ENCODE results near the gene FASTKD3. TPM values are rescaled to one million over a fixed set of nuclear protein-coding genes. Genes with fewer than 3 reads are reported as not detected.

FASTKD3 gene, protein sequence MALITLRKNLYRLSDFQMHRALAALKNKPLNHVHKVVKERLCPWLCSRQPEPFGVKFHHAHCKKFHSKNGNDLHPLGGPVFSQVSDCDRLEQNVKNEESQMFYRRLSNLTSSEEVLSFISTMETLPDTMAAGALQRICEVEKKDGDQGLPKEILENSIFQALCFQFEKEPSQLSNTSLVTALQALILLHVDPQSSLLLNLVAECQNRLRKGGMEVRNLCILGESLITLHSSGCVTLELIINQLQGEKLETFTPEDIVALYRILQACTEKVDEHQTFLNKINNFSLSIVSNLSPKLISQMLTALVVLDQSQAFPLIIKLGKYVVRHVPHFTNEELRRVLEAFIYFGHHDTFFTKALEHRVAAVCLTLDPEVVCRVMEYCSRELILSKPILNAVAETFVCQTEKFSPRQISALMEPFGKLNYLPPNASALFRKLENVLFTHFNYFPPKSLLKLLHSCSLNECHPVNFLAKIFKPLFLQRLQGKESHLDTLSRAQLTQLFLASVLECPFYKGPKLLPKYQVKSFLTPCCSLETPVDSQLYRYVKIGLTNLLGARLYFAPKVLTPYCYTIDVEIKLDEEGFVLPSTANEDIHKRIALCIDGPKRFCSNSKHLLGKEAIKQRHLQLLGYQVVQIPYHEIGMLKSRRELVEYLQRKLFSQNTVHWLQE
- 8.7 and 9.6 TPM in 2 replicates for total RNA-seq
- polyA plus RNA-seq, result 3.9 and 5.5 TPM in 2 replicates
- 6.8 and 7.7 TPM in 2 replicates for polyA plus RNA-seq (2011; cell fraction: cytosol; rRNA removed)
- polyA plus RNA-seq (2011; cell fraction: nucleus; rRNA removed), result 13.0 and 17.3 TPM in 2 replicates
- polyA plus RNA-seq (2012), result 7.8 and 10.9 TPM in 2 replicates
- 5.6 and 8.6 TPM in 2 replicates for polyA minus RNA-seq
- 15.7 TPM for polyA minus RNA-seq (2011; cell fraction: cytosol; rRNA and poly(A)+ RNA removed)
- 5.4 and 8.7 TPM in 2 replicates for polyA minus RNA-seq (2011; cell fraction: nucleus; rRNA and poly(A)+ RNA removed)
- Bru-seq, nascent RNA, result percentile 78 among the genes with signal in this experiment
- BruChase-seq, experiment 1, labeled RNA remaining after a 6-hour chase, result percentile 54 among the genes with signal in this experiment
- BruChase-seq, experiment 2, labeled RNA remaining after a 2-hour chase, result percentile 77 among the genes with signal in this experiment
- long read RNA-seq, transcript FASTKD3-201 (7 exons, 2,402 nt), result major isoform, 6 of 23 reads
- long read RNA-seq, transcript FASTKD3-202 (6 exons, 637 nt), result major isoform, 6 of 23 reads
- long read RNA-seq, partial matches to known transcripts, result 2 of 23 reads
- long read RNA-seq, other reads (novel, unspliced or antisense), result 8 of 23 reads

DNA sequence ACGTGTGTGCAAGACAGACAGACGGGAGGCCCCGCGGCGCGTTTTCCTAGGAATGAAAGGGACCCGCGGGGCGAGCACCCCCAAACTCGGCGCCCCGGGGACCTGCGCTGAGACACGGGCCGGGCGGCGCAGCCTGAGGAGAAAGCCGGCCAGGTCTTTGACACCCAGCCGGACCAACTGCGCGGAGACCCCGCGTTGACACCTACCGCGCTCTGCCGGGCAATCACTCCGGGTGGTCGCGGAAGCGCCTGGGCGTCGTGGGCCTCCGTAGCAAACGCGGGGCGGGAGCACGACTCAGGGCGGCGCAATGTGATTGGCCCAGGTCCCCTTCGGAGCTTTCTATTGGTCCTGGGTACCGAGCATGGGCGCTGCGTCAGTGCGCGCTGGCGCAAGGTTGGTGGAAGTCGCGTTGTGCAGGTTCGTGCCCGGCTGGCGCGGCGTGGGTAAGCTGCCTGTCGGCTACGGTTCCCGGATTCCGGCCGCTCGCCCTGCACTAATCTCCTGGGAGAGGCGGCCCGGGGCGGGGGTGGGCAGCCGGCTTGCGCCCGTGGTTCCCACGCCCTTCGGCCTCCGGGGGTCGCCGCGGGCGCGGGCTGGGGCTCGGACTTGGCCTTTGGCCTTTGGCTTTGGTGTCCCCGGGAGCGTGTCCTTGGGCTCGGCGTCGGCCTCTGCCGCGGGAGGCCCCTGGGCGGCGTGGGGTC, at the start of gene FASTKD3, which contains the start of gene MTRR:
TSS of gene FASTKD3 (minus strand) at position 259 of the 701 bp plus-strand sequence. CDS start 948 bp downstream, outside the sequence.
TSS of gene MTRR (plus strand) at position 376 of the 701 bp plus-strand sequence. CDS start 1,647 bp downstream, outside the sequence.
- Histone ChIP-seq H3K36me3 (ENCODE audit: control insufficient read depth in 2 of 2, extremely low read depth in 1 of 2, insufficient read depth in 2 of 2, low read length in 2 of 2) (no peaks in the 10 kb centered on the region), H3K79me2 (ENCODE audit: control insufficient read depth, insufficient read depth, low read length) (peaks cover 69% of the 10 kb centered on the region), H3K9me3 (replicated peaks; ENCODE audit: control insufficient read depth, insufficient read depth, low read length) (no peaks in the 10 kb centered on the region), H4K20me1 (replicated peaks; ENCODE audit: control insufficient read depth, extremely low read depth, insufficient read depth, low read length) (no peaks in the 10 kb centered on the region), H3K27me3 (ENCODE audit: control insufficient read depth in 2 of 2, insufficient read depth in 2 of 2, low read length in 2 of 2) (no peaks in the 10 kb centered on the region), H3K4me1 (ENCODE audit: control insufficient read depth, extremely low read depth, insufficient read depth, low read length) (peaks cover 18% of the 10 kb centered on the region), H3K27ac (ENCODE audit: insufficient read depth, low read depth, low read length) (peak within 1 kb of the TSS; percentile 44), H3K9ac (replicated peaks; ENCODE audit: extremely low read depth, insufficient read depth, low read length) (peak within 1 kb of the TSS; percentile 75), H3K4me3 (replicated peaks in 1 of 3; ENCODE audit: insufficient read depth in 1 of 3, low read depth in 1 of 3, low read length in 3 of 3) (peak within 1 kb of the TSS; percentile 83 to 100 (median 93)), H2AFZ (ENCODE audit: low read depth, low read length) (peak within 1 kb of the TSS; percentile 77), H3K4me2 (ENCODE audit: insufficient read depth, low read length) (peak within 1 kb of the TSS; percentile 96), H3K9me1 (replicated peaks; ENCODE audit: control insufficient read depth, extremely low read depth, insufficient read depth, low read length) (no peaks in the 10 kb centered on the region)
- FAIRE-seq (peak; percentile 84), DNase-seq (ENCODE audit: low read depth, low spot score) (peak; percentile 94)
- BruUV-seq (replicated peaks), result no TSS peak
- no peak for TF ChIP-seq FOS (IDR thresholded peaks at IDR 0.05; ENCODE audit: borderline replicate concordance, insufficient read depth, low read length)
- peak; percentile 78 for TF ChIP-seq POLR2AphosphoS5 (IDR thresholded peaks at IDR 0.05; ENCODE audit: insufficient read depth, low read depth, low read length)
- no peak for TF ChIP-seq JUN (IDR thresholded peaks at IDR 0.05; ENCODE audit: borderline replicate concordance, insufficient read depth, insufficient read length, low read depth)
- TF ChIP-seq, protein P1, sequence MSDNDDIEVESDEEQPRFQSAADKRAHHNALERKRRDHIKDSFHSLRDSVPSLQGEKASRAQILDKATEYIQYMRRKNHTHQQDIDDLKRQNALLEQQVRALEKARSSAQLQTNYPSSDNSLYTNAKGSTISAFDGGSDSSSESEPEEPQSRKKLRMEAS (IDR thresholded peaks at IDR 0.05; ENCODE audit: insufficient read depth, insufficient read length), result no peak
- peak; percentile 73 for TF ChIP-seq MYC (IDR thresholded peaks at IDR 0.05; ENCODE audit: low read depth, low read length)
- peak; percentile 87 for TF ChIP-seq POLR2A (IDR thresholded peaks at IDR 0.05; ENCODE audit: low read depth, low read length)
- no peak for TF ChIP-seq EZH2 (IDR thresholded peaks at IDR 0.05; ENCODE audit: borderline replicate concordance, low read depth, low read length, severe bottlenecking)
- no peak for TF ChIP-seq GATA2 (IDR thresholded peaks at IDR 0.05; ENCODE audit: insufficient read depth, insufficient read length, low read depth, low read length)
- no peak for TF ChIP-seq CTCF (IDR thresholded peaks at IDR 0.05; ENCODE audit: extremely low read depth in 1 of 2, insufficient read depth in 1 of 2, low read depth in 1 of 2, low read length in 2 of 2)
- dilution Hi-C loops (cut with MboI; ENCODE audit: extremely low pct_ligation_motif_present, low sequenced_read_pairs) (no loop called here), intact Hi-C loops (cut with micrococcal nuclease) (no loop called here)
- CTCF ChIA-PET, result interaction anchor here (0.6 to 1.9 kb wide), 4 partner anchors 11 to 28 kb away, joined by 3 to 13 read pairs (median 6); no protein-coding TSS in a partner anchor
- POLR2A ChIA-PET, result interaction anchor here (1.7 kb wide), 1 partner anchor 18 kb away, joined by 3 read pairs; no protein-coding TSS in a partner anchor
